ENCODE results near the gene GYPE. TPM values are rescaled to one million over a fixed set of nuclear protein-coding genes. Genes with fewer than 3 reads are reported as not detected.
"Not testable (repeated sequence)": the region's sequence is repeated elsewhere in the genome, so short reads cannot be mapped to it uniquely, and the experiment has no call there.

The GYPE gene
- total RNA-seq, 1 experiment from 2014 or later = 1.2 TPM

DNA sequence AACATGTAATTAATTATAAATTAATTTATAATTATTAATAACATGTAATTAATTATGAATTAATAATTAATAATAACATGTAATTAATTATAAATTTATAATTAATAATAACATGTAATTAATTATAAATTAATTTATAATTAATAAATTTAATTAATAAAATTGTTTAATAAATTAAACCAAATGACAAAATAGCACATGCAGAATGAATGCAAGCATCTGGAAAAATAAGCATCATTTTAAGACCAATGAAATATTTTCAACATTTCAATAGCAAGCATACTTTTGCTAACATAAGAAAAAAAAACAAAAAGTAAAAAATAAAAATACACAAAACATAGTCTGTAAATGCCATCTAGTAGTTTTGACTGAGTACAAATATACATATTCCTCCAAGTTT is 21.8 kb downstream of the GYPE start:
- BruUV-seq (replicated peaks) = no TSS peak
- Histone ChIP-seq H3K27me3 (replicated peaks; ENCODE audit: insufficient read depth, low read depth, low read length, poor library complexity) (no peaks in the 10 kb centered on the region), H3K27ac (ENCODE audit: low read depth, low read length, poor library complexity, severe bottlenecking) (no peak overlapping the region), H3K36me3 (ENCODE audit: insufficient read depth, low read length, poor library complexity, severe bottlenecking) (no peaks in the 10 kb centered on the region), H3K4me1 (ENCODE audit: insufficient read depth, low read length, poor library complexity, severe bottlenecking) (no peaks in the 10 kb centered on the region), H3K9me3 (ENCODE audit: low read depth, low read length, poor library complexity, severe bottlenecking) (no peaks in the 10 kb centered on the region), H3K4me3 (ENCODE audit: low read depth, low read length, poor library complexity, severe bottlenecking) (no peak overlapping the region)
- intact Hi-C loops (cut with micrococcal nuclease; ENCODE audit: unreplicated experiment) = loop anchor here (10.0 kb wide), 1 partner anchor 121 kb away; no protein-coding TSS in a partner anchor
- POLR2A ChIA-PET (ENCODE audit: low non-redundant PET) = no interaction called here
- TF ChIP-seq, protein P1, sequence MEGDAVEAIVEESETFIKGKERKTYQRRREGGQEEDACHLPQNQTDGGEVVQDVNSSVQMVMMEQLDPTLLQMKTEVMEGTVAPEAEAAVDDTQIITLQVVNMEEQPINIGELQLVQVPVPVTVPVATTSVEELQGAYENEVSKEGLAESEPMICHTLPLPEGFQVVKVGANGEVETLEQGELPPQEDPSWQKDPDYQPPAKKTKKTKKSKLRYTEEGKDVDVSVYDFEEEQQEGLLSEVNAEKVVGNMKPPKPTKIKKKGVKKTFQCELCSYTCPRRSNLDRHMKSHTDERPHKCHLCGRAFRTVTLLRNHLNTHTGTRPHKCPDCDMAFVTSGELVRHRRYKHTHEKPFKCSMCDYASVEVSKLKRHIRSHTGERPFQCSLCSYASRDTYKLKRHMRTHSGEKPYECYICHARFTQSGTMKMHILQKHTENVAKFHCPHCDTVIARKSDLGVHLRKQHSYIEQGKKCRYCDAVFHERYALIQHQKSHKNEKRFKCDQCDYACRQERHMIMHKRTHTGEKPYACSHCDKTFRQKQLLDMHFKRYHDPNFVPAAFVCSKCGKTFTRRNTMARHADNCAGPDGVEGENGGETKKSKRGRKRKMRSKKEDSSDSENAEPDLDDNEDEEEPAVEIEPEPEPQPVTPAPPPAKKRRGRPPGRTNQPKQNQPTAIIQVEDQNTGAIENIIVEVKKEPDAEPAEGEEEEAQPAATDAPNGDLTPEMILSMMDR (conservative IDR thresholded peaks at IDR 0.05; ENCODE audit: low read depth, low read length) = no peak
- TF ChIP-seq EZH2 (IDR thresholded peaks at IDR 0.05; ENCODE audit: borderline replicate concordance, low read depth, low read length, poor library complexity, severe bottlenecking) = no peak
- DNase-seq (ENCODE audit: low spot score) = no peak
- CTCF ChIA-PET = no interaction called here

DNA sequence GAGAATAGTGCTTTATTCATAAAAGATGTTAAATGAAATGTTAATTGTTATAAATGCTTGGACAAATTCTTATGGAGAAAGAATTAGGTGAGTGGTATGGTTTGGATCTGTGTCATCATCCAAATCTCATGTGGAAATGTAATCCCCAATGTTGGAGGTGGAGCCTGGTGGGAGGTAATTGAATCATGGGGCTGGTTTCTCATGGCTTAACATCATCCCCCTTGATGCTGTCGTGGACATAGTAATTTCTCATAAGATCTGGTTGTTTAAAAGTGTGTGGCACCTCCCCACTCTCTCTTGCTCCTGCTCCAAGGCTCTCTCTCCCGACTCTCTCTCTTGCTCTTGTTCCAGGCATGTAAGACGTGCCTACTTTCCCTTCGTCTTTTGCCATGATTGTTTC is 22.5 kb downstream of the GYPE start:
- no peak overlapping the region for H3K27ac ChIP-seq (ENCODE audit: low read depth, low read length, poor library complexity, severe bottlenecking)
- H3K4me3 ChIP-seq (ENCODE audit: low read depth, low read length, poor library complexity, severe bottlenecking) = no peak overlapping the region
- BruUV-seq (replicated peaks) = no TSS peak
- intact Hi-C loops (cut with micrococcal nuclease; ENCODE audit: unreplicated experiment) = loop anchor here (10.0 kb wide), 1 partner anchor 122 kb away; no protein-coding TSS in a partner anchor
- POLR2A ChIA-PET (ENCODE audit: low non-redundant PET) = no interaction called here
- no peaks in the 10 kb centered on the region for H3K36me3 ChIP-seq (ENCODE audit: insufficient read depth, low read length, poor library complexity, severe bottlenecking)
- TF ChIP-seq, protein P1 (conservative IDR thresholded peaks at IDR 0.05; ENCODE audit: low read depth, low read length) = no peak
- H3K27me3 ChIP-seq (replicated peaks; ENCODE audit: insufficient read depth, low read depth, low read length, poor library complexity) = no peaks in the 10 kb centered on the region
- H3K9me3 ChIP-seq (ENCODE audit: low read depth, low read length, poor library complexity, severe bottlenecking) = no peaks in the 10 kb centered on the region
- DNase-seq (ENCODE audit: low spot score) = no peak
- H3K4me1 ChIP-seq (ENCODE audit: insufficient read depth, low read length, poor library complexity, severe bottlenecking) = no peaks in the 10 kb centered on the region
- CTCF ChIA-PET = no interaction called here

DNA sequence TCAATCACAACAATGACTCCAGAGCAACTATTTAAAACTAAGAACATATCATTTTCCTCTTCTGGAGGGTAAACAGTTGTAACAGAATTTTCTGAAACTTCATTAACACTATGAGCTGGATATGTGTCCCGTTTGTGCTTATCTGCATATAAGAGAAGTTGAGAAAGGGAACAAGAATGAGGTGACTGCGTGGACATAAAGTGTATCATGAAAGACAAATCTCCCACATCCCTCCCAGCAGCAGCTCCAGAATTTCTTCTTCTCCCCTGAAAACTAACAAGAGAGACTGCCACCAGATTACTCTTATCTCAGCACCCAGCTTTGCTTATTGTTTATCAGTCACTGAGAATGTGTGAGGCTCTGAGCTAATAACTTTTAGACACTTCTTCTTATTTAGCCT is 25.8 kb downstream of the GYPE start:
- BruUV-seq (replicated peaks); H3K27ac ChIP-seq (ENCODE audit: low read depth, low read length, poor library complexity, severe bottlenecking); intact Hi-C loops (cut with micrococcal nuclease; ENCODE audit: unreplicated experiment); DNase-seq (ENCODE audit: low spot score); H3K4me3 ChIP-seq (ENCODE audit: low read depth, low read length, poor library complexity, severe bottlenecking); POLR2A ChIA-PET (ENCODE audit: low non-redundant PET); H3K36me3 ChIP-seq (ENCODE audit: insufficient read depth, low read length, poor library complexity, severe bottlenecking); CTCF ChIA-PET; H3K9me3 ChIP-seq (ENCODE audit: low read depth, low read length, poor library complexity, severe bottlenecking); H3K4me1 ChIP-seq (ENCODE audit: insufficient read depth, low read length, poor library complexity, severe bottlenecking); H3K27me3 ChIP-seq (replicated peaks; ENCODE audit: insufficient read depth, low read depth, low read length, poor library complexity): not testable (repeated sequence)

DNA sequence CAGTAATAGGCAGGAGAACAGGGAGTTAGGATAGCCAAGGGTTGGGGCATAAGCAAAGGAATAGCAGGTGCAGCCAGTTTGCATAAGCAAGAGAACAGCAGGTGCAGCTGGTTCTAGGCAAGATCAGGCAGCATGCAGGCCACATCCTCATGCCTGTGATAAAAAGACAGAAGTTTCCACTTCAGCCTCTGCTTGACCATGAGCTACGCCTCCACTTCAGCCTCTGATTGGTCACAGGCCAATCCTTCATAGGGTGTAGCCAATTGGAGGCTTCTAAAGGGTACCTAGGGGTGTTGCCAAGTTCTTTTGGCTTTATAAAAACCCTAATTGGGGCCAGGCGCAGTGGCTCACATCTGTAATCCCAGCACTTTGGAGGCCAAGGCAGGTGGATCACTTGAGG is 30.0 kb downstream of the GYPE start:
- POLR2A ChIA-PET (ENCODE audit: low non-redundant PET); H3K27ac ChIP-seq (ENCODE audit: low read depth, low read length, poor library complexity, severe bottlenecking); CTCF ChIA-PET; BruUV-seq (replicated peaks); H3K9me3 ChIP-seq (ENCODE audit: low read depth, low read length, poor library complexity, severe bottlenecking); H3K36me3 ChIP-seq (ENCODE audit: insufficient read depth, low read length, poor library complexity, severe bottlenecking); H3K4me1 ChIP-seq (ENCODE audit: insufficient read depth, low read length, poor library complexity, severe bottlenecking); DNase-seq (ENCODE audit: low spot score); intact Hi-C loops (cut with micrococcal nuclease; ENCODE audit: unreplicated experiment); H3K4me3 ChIP-seq (ENCODE audit: low read depth, low read length, poor library complexity, severe bottlenecking); H3K27me3 ChIP-seq (replicated peaks; ENCODE audit: insufficient read depth, low read depth, low read length, poor library complexity): not testable (repeated sequence)

DNA sequence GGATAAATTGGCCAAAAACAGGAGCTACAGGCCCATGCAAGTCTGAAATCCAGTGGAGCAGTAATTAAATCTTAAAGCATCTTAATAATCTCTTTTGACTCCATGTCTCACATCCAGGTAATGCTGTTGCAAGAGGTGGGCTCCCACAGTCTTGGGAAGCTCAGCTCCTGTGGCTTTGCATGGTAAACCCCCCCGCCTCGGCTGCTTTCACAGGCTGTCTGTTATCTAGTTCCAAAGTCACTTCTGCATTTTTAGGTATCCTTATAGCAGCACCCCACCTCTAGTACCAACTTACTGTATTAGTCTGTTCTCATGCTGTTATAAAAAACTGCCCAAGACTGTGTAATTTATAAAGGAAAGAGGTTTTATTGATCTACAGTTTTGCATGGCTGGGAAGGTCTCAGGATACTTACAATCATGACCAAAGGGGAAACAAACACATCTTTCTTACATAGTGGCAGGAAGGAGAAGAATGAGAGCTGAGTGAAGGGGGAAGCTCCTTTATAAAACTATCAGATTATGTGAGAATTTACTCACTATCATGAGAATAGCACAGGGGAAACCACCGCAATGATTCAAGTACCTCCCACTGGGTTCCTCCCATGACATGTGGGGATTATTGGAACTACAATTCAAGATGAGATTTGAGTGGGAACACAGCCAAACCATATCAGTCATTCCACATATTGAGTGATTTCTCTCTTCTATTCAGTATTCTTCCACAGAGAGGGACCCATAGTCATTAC is 34.7 kb downstream of the GYPE start:
- H3K4me3 ChIP-seq (ENCODE audit: low read depth, low read length, poor library complexity, severe bottlenecking); H3K36me3 ChIP-seq (ENCODE audit: insufficient read depth, low read length, poor library complexity, severe bottlenecking); POLR2A ChIA-PET (ENCODE audit: low non-redundant PET); CTCF ChIA-PET; intact Hi-C loops (cut with micrococcal nuclease; ENCODE audit: unreplicated experiment); BruUV-seq (replicated peaks); H3K4me1 ChIP-seq (ENCODE audit: insufficient read depth, low read length, poor library complexity, severe bottlenecking); H3K27ac ChIP-seq (ENCODE audit: low read depth, low read length, poor library complexity, severe bottlenecking); H3K27me3 ChIP-seq (replicated peaks; ENCODE audit: insufficient read depth, low read depth, low read length, poor library complexity); DNase-seq (ENCODE audit: low spot score); H3K9me3 ChIP-seq (ENCODE audit: low read depth, low read length, poor library complexity, severe bottlenecking): not testable (repeated sequence)

DNA sequence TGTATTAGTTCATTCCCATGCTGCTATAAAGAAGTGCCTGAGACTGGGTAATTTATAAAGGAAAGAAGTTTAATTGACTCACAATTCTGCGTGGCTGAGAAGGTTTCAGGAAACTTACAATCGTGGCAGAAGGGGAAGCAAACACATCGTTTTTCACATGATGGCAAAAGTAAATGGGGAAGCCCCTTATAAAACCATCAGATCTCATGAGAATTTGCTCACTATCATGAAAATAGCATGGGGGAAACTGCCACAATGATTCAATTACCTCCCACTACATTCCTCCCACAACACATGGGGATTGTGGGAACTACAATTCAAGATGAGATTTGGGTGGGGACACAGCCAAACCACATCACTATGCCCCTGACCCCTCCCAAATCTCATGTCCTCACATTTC is 35.4 kb downstream of the GYPE start:
- H3K36me3 ChIP-seq (ENCODE audit: insufficient read depth, low read length, poor library complexity, severe bottlenecking); intact Hi-C loops (cut with micrococcal nuclease; ENCODE audit: unreplicated experiment); H3K4me1 ChIP-seq (ENCODE audit: insufficient read depth, low read length, poor library complexity, severe bottlenecking); DNase-seq (ENCODE audit: low spot score); H3K27ac ChIP-seq (ENCODE audit: low read depth, low read length, poor library complexity, severe bottlenecking); H3K27me3 ChIP-seq (replicated peaks; ENCODE audit: insufficient read depth, low read depth, low read length, poor library complexity); BruUV-seq (replicated peaks); H3K4me3 ChIP-seq (ENCODE audit: low read depth, low read length, poor library complexity, severe bottlenecking); CTCF ChIA-PET; POLR2A ChIA-PET (ENCODE audit: low non-redundant PET); H3K9me3 ChIP-seq (ENCODE audit: low read depth, low read length, poor library complexity, severe bottlenecking): not testable (repeated sequence)
